Testis (tissue), 3 donors: ENCODE results near the gene GNA12. TPM values are rescaled to one million over a fixed set of nuclear protein-coding genes. Genes with fewer than 3 reads are reported as not detected.

ENCODE experiments used
- DNase-seq: peaks from one replicate; pipeline ENCODE4 v3.0.0-alpha.2; 2019
- H3K27ac ChIP-seq, 2 donors: fragments of 200-600 bp; sonication (generic); one replicate each; pipeline ENCODE4 v1.5.1; 2019
- H3K27me3 ChIP-seq: fragments of 200-600 bp; sonication (generic); one replicate; pipeline ENCODE4 v1.5.1; 2019
- H3K36me3 ChIP-seq: fragments of 200-600 bp; sonication (generic); one replicate; pipeline ENCODE4 v1.5.1; 2017; ENCODE audit warnings: low read depth; ENCODE audit errors: missing control alignments
- H3K4me1 ChIP-seq: fragments of 200-600 bp; sonication (generic); one replicate; pipeline ENCODE4 v1.5.1; 2019
- H3K4me3 ChIP-seq, 2 donors: fragments of 200-600 bp; sonication (generic); one replicate each; pipeline ENCODE4 v1.5.1; 2017 to 2019
- H3K9me3 ChIP-seq: fragments of 200-600 bp; sonication (generic); one replicate; pipeline ENCODE4 v1.5.1; 2017
- POLR2A ChIP-seq: fragments of 450-650 bp; IDR thresholded peaks from one replicate; pipeline ENCODE4 v1.6.1; 2017; ENCODE audit warnings: antibody characterized with exemption, mild to moderate bottlenecking, moderate library complexity
- WGBS, 2 donors: methylation state at CpG; one replicate each; pipeline ENCODE4 v1.1.5; 2018; 5-methylcytosine and 5-hydroxymethylcytosine counted together
- intact Hi-C: fragments of 100-400 bp; cut with DNase I; formaldehyde crosslinking; loops from one replicate; pipeline ENCODE4 v1.15.1; 2023; ENCODE audit warnings: low total_unique reads
- polyA plus RNA-seq: library from polyadenylated mRNA; stranded (reverse); fragments of 350-450 nt; fragmentation: Illumina TruSeq; extraction: RNeasy Lipid Tissue Mini Kit (QIAGEN cat#74804); gene quantifications from one replicate; pipeline ENCODE4 v1.2.3, GENCODE V29; 2014; ENCODE audit warnings: low read depth, low replicate concordance; ENCODE audit not compliant: insufficient read depth
- total RNA-seq, 2 donors: library from RNA; depleted of rRNA; stranded (reverse); fragments of >200 nt; gene quantifications; one replicate each; pipeline ENCODE4 v1.2.3, GENCODE V29; 2016
- TF ChIP-seq, protein P1 (sequence below), 3 experiments: fragments of 450-650 bp in 2 of 3; fragments of 200-600 bp in 1 of 3; sonication (generic) in 1 of 3; IDR thresholded peaks; one replicate each; pipeline ENCODE4 v1.5.1; 2016 to 2019; ENCODE audit warnings: antibody characterized with exemption in 3 of 3, mild to moderate bottlenecking in 2 of 3, moderate library complexity in 1 of 3

Gene GNA12
- total and polyA plus RNA-seq, 3 donors from 2014 or later, result 50.0 to 69.6 (median 53.2) TPM

DNA sequence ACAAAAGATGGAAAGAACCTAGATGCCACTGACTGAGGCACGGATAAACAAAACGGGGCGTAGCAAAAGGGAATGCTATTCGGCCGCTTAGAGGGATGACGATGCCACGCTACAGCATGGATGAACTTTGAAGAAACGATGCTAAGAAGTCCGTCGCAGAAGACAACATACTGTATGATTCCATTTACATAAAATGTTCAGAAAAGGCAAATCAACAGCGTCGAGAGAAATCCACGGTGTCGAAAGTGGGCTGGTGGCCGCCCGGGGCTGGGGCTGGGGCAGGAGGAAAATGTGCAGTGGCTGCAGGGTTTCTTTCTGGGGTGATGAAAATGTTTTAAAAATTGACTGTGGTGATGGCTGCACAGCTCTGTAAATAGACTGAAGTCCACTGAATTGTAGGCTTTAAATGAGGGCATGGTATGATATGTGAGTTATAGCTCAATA is 24.1 kb downstream of the GNA12 start:
- no peak for DNase-seq
- H3K9me3 ChIP-seq, result no peaks in the 10 kb centered on the region
- TF ChIP-seq POLR2A, result no peak
- TF ChIP-seq, protein P1, sequence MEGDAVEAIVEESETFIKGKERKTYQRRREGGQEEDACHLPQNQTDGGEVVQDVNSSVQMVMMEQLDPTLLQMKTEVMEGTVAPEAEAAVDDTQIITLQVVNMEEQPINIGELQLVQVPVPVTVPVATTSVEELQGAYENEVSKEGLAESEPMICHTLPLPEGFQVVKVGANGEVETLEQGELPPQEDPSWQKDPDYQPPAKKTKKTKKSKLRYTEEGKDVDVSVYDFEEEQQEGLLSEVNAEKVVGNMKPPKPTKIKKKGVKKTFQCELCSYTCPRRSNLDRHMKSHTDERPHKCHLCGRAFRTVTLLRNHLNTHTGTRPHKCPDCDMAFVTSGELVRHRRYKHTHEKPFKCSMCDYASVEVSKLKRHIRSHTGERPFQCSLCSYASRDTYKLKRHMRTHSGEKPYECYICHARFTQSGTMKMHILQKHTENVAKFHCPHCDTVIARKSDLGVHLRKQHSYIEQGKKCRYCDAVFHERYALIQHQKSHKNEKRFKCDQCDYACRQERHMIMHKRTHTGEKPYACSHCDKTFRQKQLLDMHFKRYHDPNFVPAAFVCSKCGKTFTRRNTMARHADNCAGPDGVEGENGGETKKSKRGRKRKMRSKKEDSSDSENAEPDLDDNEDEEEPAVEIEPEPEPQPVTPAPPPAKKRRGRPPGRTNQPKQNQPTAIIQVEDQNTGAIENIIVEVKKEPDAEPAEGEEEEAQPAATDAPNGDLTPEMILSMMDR (IDR thresholded peaks at IDR 0.05), result no peak
- H3K36me3 ChIP-seq, result no peaks in the 10 kb centered on the region
- H3K27me3 ChIP-seq, result no peaks in the 10 kb centered on the region
- peaks cover 70% of the 10 kb centered on the region for H3K4me1 ChIP-seq
- WGBS, 2 donors, result 92 to 96% methylated on average over 16 of the region's 16 CpGs
- no peak overlapping the region for H3K4me3 ChIP-seq
- H3K27ac ChIP-seq, result peak overlapping the region in 1 of 2 donors; percentile 8
- intact Hi-C loops, result no loop called here

DNA sequence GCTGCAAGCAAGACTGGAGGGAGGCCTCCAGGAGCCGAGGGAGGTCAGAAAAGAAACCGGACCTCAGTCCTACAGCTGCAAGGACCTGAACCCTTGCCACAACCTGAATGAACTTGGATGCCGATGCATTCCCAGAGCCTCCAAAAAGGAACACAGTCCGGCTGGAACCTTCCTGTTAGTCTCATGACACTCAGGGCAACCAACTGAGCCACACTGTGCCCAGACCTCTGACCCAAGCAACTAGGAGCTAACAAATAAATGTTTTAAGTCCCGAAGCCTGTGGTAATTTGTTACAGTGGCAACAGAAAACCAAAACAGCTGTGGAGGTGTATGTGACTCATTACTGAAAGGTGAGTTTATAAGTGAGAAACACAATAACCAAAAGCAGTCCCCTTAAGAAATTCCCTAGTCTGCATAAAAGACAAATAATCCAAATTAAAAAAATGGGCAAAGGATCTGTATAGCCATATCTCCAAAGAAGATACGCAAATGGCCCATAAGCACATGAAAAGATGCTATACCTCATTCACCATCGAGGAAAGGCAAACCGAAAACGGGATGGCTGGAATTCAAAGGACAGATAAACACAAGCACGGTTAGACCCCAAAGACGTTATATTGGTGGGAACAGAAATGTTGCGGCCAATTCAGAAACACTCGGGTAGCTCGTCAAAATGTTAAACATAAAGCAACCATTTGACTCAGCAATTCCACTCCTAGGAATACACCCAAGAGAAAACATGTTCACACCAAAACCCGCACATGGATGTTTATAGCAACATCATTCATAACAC is 24.8 kb downstream of the GNA12 start:
- no peaks in the 10 kb centered on the region for H3K36me3 ChIP-seq
- 87 to 95% methylated on average over 11 to 15 of the region's 15 CpGs for WGBS, 2 donors
- no peak for DNase-seq
- peak overlapping the region in 1 of 2 donors; percentile 8 for H3K27ac ChIP-seq
- no peaks in the 10 kb centered on the region for H3K9me3 ChIP-seq
- TF ChIP-seq, protein P1 (IDR thresholded peaks at IDR 0.05), result no peak
- no peak for TF ChIP-seq POLR2A
- no peaks in the 10 kb centered on the region for H3K27me3 ChIP-seq
- no peak overlapping the region for H3K4me3 ChIP-seq
- intact Hi-C loops, result no loop called here
- peaks cover 69% of the 10 kb centered on the region for H3K4me1 ChIP-seq

DNA sequence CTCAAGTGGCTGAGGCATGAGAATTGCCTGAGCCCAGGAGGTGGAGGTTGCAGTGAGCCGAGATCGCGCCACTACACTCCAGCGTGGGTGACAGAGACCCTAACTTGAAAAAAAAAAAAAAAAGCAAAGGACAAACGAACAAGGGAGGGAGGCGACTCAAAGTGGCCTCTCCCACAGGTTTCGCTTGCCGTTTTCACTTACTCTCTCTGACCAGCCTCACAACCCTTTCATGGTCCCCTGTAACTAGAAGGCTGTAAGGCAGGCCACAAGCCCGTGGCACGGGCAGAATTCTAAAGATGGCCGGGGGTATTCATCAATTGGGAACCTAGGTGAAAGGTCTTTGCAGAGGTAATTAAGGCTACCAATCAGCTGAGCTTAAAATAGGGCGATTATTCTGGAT is 25.5 kb downstream of the GNA12 start:
- Histone ChIP-seq H3K27me3 (no peaks in the 10 kb centered on the region), H3K9me3 (no peaks in the 10 kb centered on the region), H3K4me1 (peaks cover 62% of the 10 kb centered on the region), H3K36me3 (no peaks in the 10 kb centered on the region), H3K27ac (peak overlapping the region in 1 of 2 donors; percentile 8), H3K4me3 (no peak overlapping the region)
- 89 to 91% methylated on average over 12 of the region's 12 CpGs for WGBS, 2 donors
- intact Hi-C loops, result no loop called here
- TF ChIP-seq POLR2A, result no peak
- TF ChIP-seq, protein P1 (IDR thresholded peaks at IDR 0.05), result no peak
- DNase-seq, result no peak

DNA sequence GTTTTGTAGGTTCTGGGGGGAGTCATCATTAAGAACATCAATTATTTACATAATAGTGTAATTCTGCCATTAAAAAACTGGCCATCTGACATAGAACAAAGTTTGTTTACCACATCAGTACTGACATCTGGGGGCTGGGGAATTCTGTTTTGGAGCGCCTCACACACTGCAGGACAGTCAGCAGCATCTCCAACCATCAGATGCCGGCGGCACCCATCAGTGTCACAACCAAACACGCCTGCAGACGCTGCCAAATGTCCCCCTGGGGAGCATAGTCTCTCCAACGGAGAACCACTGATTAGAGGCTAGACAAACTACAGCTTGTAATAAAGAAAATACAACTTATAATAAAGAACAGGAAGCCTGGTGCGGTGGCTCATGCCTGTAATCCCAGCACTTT is 26.0 kb downstream of the GNA12 start:
- H3K4me3 ChIP-seq, result no peak overlapping the region
- H3K4me1 ChIP-seq, result peaks cover 57% of the 10 kb centered on the region
- H3K27me3 ChIP-seq, result no peaks in the 10 kb centered on the region
- intact Hi-C loops, result no loop called here
- WGBS, 2 donors, result 75 to 80% methylated on average over 7 of the region's 7 CpGs
- DNase-seq, result no peak
- no peak overlapping the region for H3K27ac ChIP-seq
- no peaks in the 10 kb centered on the region for H3K9me3 ChIP-seq
- H3K36me3 ChIP-seq, result no peaks in the 10 kb centered on the region
- TF ChIP-seq, protein P1 (IDR thresholded peaks at IDR 0.05), result no peak

DNA sequence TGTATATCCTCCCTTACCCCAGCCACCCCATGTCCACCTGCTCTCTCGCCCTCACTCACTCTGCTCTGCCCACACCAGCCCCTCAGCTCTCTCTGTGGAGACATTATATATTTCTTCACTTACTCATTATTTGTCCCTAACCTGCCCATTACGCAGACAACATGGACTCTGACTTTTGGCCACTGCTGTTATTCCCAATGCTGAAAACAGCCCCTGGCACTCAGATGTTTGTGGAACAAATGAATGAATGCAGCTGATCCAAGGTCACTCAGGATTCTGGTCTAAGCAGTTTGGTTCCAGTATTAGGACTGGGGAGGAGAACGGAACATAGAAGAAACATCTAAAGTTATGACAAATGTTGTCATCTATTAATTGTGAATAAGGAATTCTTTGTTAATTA is 26.7 kb downstream of the GNA12 start:
- intact Hi-C loops, result no loop called here
- 67 to 72% methylated on average over 3 of the region's 3 CpGs for WGBS, 2 donors
- TF ChIP-seq, protein P1 (IDR thresholded peaks at IDR 0.05), result no peak
- no peak for TF ChIP-seq POLR2A
- H3K36me3 ChIP-seq, result no peaks in the 10 kb centered on the region
- no peak overlapping the region for H3K4me3 ChIP-seq
- H3K9me3 ChIP-seq, result no peaks in the 10 kb centered on the region
- no peak for DNase-seq
- peak overlapping the region in 1 of 2 donors; percentile 4 for H3K27ac ChIP-seq
- no peaks in the 10 kb centered on the region for H3K27me3 ChIP-seq
- peaks cover 57% of the 10 kb centered on the region for H3K4me1 ChIP-seq
